Heart left ventricle (tissue), 16 donors: ENCODE data around the gene SPARC. TPM values are rescaled to one million over a fixed set of nuclear protein-coding genes. Genes with fewer than 3 reads are reported as not detected.

Experiments used
- ATAC-seq, 4 donors: fragments of 200-7000 bp; cut with Tn5 transposase; one replicate each; pipeline ENCODE4 v1.9.1; 2020 to 2022; ENCODE audit warnings: moderate library complexity in 4 of 4, mild to moderate bottlenecking in 3 of 4, moderate number of reproducible peaks in 1 of 4
- DNase-seq, 5 donors: peaks; one replicate each; pipeline ENCODE4 v3.0.0-alpha.2; 2020
- H3K27ac ChIP-seq, 12 donors: fragments of 200-600 bp; sonication (generic) in 4 of 12; one replicate each; pipeline versions ENCODE4 v1.5.0 to v1.8.0; 2016 to 2022; ENCODE audit warnings: mild to moderate bottlenecking in 2 of 12
- H3K27me3 ChIP-seq, 9 donors: fragments of 200-600 bp; sonication (generic) in 2 of 9; one replicate each; pipeline versions ENCODE4 v1.5.1 to v1.8.0; 2016 to 2022; ENCODE audit warnings: mild to moderate bottlenecking in 3 of 9
- H3K36me3 ChIP-seq, 9 donors: fragments of 200-600 bp; sonication (generic) in 2 of 9; one replicate each; pipeline versions ENCODE4 v1.5.0 to v1.8.0; 2018 to 2022; ENCODE audit warnings: mild to moderate bottlenecking in 2 of 9
- H3K4me1 ChIP-seq, 12 donors: fragments of 200-600 bp; sonication (generic) in 4 of 12; one replicate each; pipeline versions ENCODE4 v1.5.0 to v1.8.0; 2016 to 2022; ENCODE audit warnings: mild to moderate bottlenecking in 3 of 12
- H3K4me3 ChIP-seq, 12 donors: fragments of 200-600 bp; sonication (generic) in 4 of 12; one replicate each; pipeline versions ENCODE4 v1.5.0 to v1.8.0; 2017 to 2022; ENCODE audit warnings: mild to moderate bottlenecking in 9 of 12, moderate library complexity in 4 of 12
- H3K9me3 ChIP-seq, 12 donors: fragments of 200-600 bp; sonication (generic) in 4 of 12; one replicate each; pipeline versions ENCODE4 v1.5.0 to v1.8.0; 2016 to 2022; ENCODE audit warnings: mild to moderate bottlenecking in 1 of 12
- CTCF ChIP-seq, 12 donors: fragments of 200-600 bp; sonication (generic) in 4 of 12; IDR thresholded peaks; one replicate each; pipeline versions ENCODE4 v1.5.0 to v1.8.0; 2018 to 2022; ENCODE audit warnings: antibody characterized with exemption in 12 of 12, mild to moderate bottlenecking in 5 of 12
- POLR2A ChIP-seq, 2 donors: fragments of 450-650 bp; IDR thresholded peaks; one replicate each; pipeline ENCODE4 v1.6.1; 2017; ENCODE audit warnings: antibody characterized with exemption in 2 of 2, mild to moderate bottlenecking in 2 of 2, moderate library complexity in 2 of 2
- WGBS, 4 donors: extraction: QIAGEN DNeasy Blood & Tissue Kit in 2 of 4; methylation state at CpG; one replicate each; pipeline versions ENCODE4 v1.1.5 to v1.1.7; 2013 to 2018; 5-methylcytosine and 5-hydroxymethylcytosine counted together
- intact Hi-C, 10 donors: fragments of 100-400 bp; cut with DNase I; formaldehyde crosslinking; loops; one replicate each; pipeline versions ENCODE4 v1.11.1 to v1.14.2; 2022
- polyA plus RNA-seq, 2 donors: library from polyadenylated mRNA; stranded (reverse); fragments of 200-250 nt; gene quantifications; one replicate each; pipeline ENCODE4 v1.2.3, GENCODE V29; 2013
- total RNA-seq, 9 donors: library from RNA; depleted of rRNA in 2 of 9; stranded (reverse); fragments of >200 nt in 2 of 9; fragmentation: NEBNext Ultra II Directional in 3 of 9; extraction: Animal tissue kit (Norgen Biotek cat#: 25700) in 3 of 9; gene quantifications; one replicate each; pipeline versions ENCODE4 v1.1.0 to v1.2.4, GENCODE V29; 2016 to 2023
- donor health status: ischemic (EF 13 %, LVEDD 7.1; RV severe dilation, severe dysfunction).
- donor health status: healthy with polysubstance abuse.
- donor health status: DM: no; HTN: yes; CAD: no.
- donor health status: DM: no; HTN: no; CAD: no.
- donor health status: ischemic (EF 25% LVEDD 6.9; RV normal size, moderate dysfunction).
- donor health status: ischemic (EF 25% LVEDD 5.7; RV mildly dilated, moderate dysfunction).
- donor health status: healthy.
- donor health status: DM: yes; HTN: yes; CAD: no.
- donor health status: ischemic (EF 35%, LVEDD 5.7; RV mildly dilated, moderate dysfunction).
- donor health status: nonischemic (EF 11% LVEDD 7.7; RV severe dilation, severe dysfunction).
- donor health status: DM: yes; HTN: yes; CAD: no.
- donor health status: PGD.
- donor health status: ischemic (EF 29% LVEDD 5.4; RV normal size, mild dysfunction).
- donor health status: nonischemic (EF 23%, LVEDD 6.1; RV moderate dilation, normal function).

Gene SPARC
- total and polyA plus RNA-seq, 11 donors, result 119 to 1,522 (median 471) TPM

DNA sequence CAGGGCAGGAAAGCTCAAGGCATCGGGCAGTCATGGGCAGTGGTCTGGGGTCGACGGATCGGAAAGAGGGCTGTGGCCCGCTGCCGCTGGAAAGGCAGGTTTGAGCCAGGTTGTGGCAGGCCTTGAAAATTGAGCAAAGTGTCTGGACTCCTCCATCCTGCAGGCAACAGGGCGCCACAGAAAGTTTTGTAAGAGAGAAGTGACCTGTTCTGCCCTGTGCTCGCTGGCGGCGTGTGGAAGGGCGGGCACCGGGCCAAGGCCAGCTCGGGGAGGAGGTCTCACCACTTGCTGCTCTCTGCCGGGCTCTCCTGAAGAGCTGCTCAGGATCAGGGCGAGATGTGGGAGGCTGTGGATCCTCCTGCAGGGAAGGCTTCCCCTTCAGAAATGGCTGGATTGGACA is 54.2 kb downstream of the SPARC start:
- no peak overlapping the region for H3K4me3 ChIP-seq
- no peaks in the 10 kb centered on the region for H3K9me3 ChIP-seq
- peaks cover 0 to 6% (median 0%) of the 10 kb centered on the region in 9 donors for H3K27me3 ChIP-seq
- peak; percentile 33 to 75 (median 60) for DNase-seq
- 60 to 76% (median 62%) methylated on average over 13 to 15 of the region's 15 CpGs for WGBS, 4 donors
- TF ChIP-seq POLR2A (IDR thresholded peaks at IDR 0.05), result no peak
- no peak for TF ChIP-seq CTCF (IDR thresholded peaks at IDR 0.05)
- peak; percentile 72 to 84 (median 80) for ATAC-seq
- no peak overlapping the region for H3K27ac ChIP-seq
- intact Hi-C loops, result no loop called here
- no peaks in the 10 kb centered on the region for H3K36me3 ChIP-seq
- H3K4me1 ChIP-seq, result peaks cover 0 to 25% (median 7%) of the 10 kb centered on the region in 12 donors

- DNase-seq (no peak), ATAC-seq (no peak)
- no peak overlapping the region for H3K27ac ChIP-seq
- WGBS, 4 donors, result 92 to 97% (median 93%) methylated on average over 5 of the region's 5 CpGs
- H3K9me3 ChIP-seq, result no peaks in the 10 kb centered on the region
- no peak for TF ChIP-seq CTCF (IDR thresholded peaks at IDR 0.05)
- no peak for TF ChIP-seq POLR2A (IDR thresholded peaks at IDR 0.05)
- peaks cover 0 to 6% (median 0%) of the 10 kb centered on the region in 9 donors for H3K27me3 ChIP-seq
- intact Hi-C loops, result no loop called here
- no peak overlapping the region for H3K4me3 ChIP-seq
- peaks cover 0 to 25% (median 8%) of the 10 kb centered on the region in 12 donors for H3K4me1 ChIP-seq
- H3K36me3 ChIP-seq, result no peaks in the 10 kb centered on the region
These were observed 54.8 kb downstream of the SPARC start for GRCh38 chr5:151631941-151632340.

- intact Hi-C loops, result no loop called here
- Histone ChIP-seq H3K4me3 (no peak overlapping the region), H3K27ac (no peak overlapping the region), H3K36me3 (no peaks in the 10 kb centered on the region), H3K9me3 (no peaks in the 10 kb centered on the region), H3K4me1 (peaks cover 0 to 26% (median 8%) of the 10 kb centered on the region in 12 donors), H3K27me3 (peaks cover 0 to 6% (median 0%) of the 10 kb centered on the region in 9 donors)
- DNase-seq (no peak), ATAC-seq (no peak)
- no peak for TF ChIP-seq CTCF (IDR thresholded peaks at IDR 0.05)
These were observed 56.6 kb downstream of the SPARC start for GRCh38 chr5:151630088-151630487.

- Histone ChIP-seq H3K27ac (peak overlapping the region in 6 of 12 donors; percentile 6 to 47 (median 13)), H3K27me3 (no peaks in the 10 kb centered on the region), H3K4me1 (peaks cover 0 to 36% (median 11%) of the 10 kb centered on the region in 12 donors), H3K9me3 (no peaks in the 10 kb centered on the region), H3K4me3 (no peak overlapping the region), H3K36me3 (no peaks in the 10 kb centered on the region)
- intact Hi-C loops, result no loop called here
- no peak for DNase-seq
- TF ChIP-seq POLR2A (IDR thresholded peaks at IDR 0.05) (no peak), CTCF (IDR thresholded peaks at IDR 0.05) (no peak)
- peak in 1 of 4 donors; percentile 12 for ATAC-seq
- WGBS, 4 donors, result 44 to 69% (median 56%) methylated on average over 7 of the region's 7 CpGs
These were observed 58.4 kb downstream of the SPARC start for GRCh38 chr5:151628112-151628823.
